Thoracic aorta (tissue), 2 donors: ENCODE data around the gene SLC37A2. TPM values are rescaled to one million over a fixed set of nuclear protein-coding genes. Genes with fewer than 3 reads are reported as not detected.
A peak's percentile ranks its signal among the peaks of the same experiment; 100 is the strongest.

ENCODE experiments used
- ATAC-seq: fragments of 150-250 bp; one replicate; pipeline ENCODE4 v1.8.0; 2017; ENCODE audit warnings: low read depth; ENCODE audit not compliant: insufficient number of reproducible peaks, low FRiP score
- DNase-seq: peaks from one replicate; pipeline ENCODE4 v3.0.0-alpha.2; 2020; ENCODE audit warnings: low spot score
- H3K27ac ChIP-seq, 2 donors: fragments of 200-600 bp; sonication (generic); 1 replicate in 1 of 2; 2 replicates in 1 of 2; pipeline ENCODE4 v1.5.1; 2016; ENCODE audit warnings: mild to moderate bottlenecking in 2 of 2, moderate library complexity in 2 of 2
- H3K27me3 ChIP-seq: fragments of 200-600 bp; sonication (generic); replicated peaks from 2 replicates; pipeline ENCODE4 v1.6.0; 2016; ENCODE audit warnings: mild to moderate bottlenecking; ENCODE audit not compliant: insufficient read depth
- H3K36me3 ChIP-seq: fragments of 200-600 bp; sonication (generic); one replicate; pipeline ENCODE4 v1.5.1; 2016
- H3K4me1 ChIP-seq, 2 donors: fragments of 200-600 bp; sonication (generic); 1 replicate in 1 of 2; 2 replicates in 1 of 2; pipeline versions ENCODE4 v1.5.1 to v1.6.0; 2016; ENCODE audit warnings: low read depth in 2 of 2, mild to moderate bottlenecking in 1 of 2; ENCODE audit not compliant: control insufficient read depth in 1 of 2
- H3K4me3 ChIP-seq: fragments of 200-600 bp; sonication (generic); 2 replicates; pipeline ENCODE4 v1.5.1; 2016; ENCODE audit warnings: mild to moderate bottlenecking
- H3K9me3 ChIP-seq: fragments of 200-600 bp; sonication (generic); 2 replicates; pipeline ENCODE4 v1.5.1; 2016
- CTCF ChIP-seq: fragments of 200-600 bp; sonication (generic); IDR thresholded peaks from one replicate; pipeline ENCODE4 v1.5.1; 2019; ENCODE audit warnings: antibody characterized with exemption
- total RNA-seq, 2 donors: library from RNA; depleted of rRNA; stranded (reverse); fragments of >200 nt; gene quantifications; one replicate each; pipeline versions ENCODE4 v1.1.0 to v1.2.3, GENCODE V29; 2016

SLC37A2 gene
- total RNA-seq, 2 donors from 2014 or later: 8.9 to 11.6 TPM

DNA sequence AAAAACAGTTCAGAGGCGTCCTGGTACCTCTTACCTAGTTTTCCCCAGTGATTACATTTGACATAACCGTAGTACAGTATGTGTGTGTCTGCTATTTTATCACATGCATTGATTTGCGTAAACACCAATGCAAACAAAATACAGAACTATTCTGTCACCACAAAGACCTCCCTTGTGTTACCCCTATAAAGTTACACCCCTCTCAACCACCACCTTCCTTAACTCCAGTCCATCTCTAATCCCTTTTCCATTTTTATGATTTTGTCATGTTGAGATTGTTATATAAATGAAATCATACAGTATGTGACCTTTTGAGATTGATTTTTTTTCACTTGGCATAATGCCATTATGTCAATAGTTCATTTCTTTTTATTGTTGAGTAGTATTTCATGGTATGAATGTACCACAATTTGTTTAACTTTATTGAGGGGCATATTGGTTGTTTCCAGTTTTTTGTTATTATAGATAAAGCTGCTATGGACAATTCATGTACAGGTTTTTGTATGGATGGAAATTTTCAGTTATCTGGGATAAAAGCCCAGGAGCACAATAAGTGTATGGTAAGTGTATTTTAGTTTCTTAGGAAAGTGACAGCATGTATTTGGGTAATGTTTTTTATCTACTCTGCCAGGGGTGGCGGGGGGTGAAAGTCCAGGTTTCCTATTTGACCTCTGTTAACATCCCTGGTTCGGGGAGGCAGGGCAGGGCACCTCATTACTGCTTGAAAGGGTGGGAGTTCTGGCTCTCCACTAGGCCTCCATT, 6.0 kb upstream of the SLC37A2 start:
- no peak for ATAC-seq
- no peak for DNase-seq

DNA sequence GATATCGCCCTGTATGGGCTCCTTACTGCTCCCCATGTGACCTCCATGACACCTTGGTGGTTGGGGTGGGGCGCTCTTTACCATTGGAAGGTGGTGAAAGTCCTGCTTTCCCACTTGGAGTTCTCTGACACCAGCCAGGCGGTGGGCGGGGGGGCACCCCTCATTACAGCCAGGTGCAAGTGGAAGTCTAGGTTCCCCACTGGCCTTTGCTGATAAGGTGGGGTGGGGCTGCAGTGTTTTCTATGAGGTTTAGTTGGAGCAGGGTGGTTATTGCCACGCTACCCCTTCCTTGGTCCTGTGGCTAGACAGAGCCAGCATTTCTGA, 5.5 kb upstream of the SLC37A2 start:
- no peaks in the 10 kb centered on the region for H3K27me3 ChIP-seq
- no peak overlapping the region for H3K4me3 ChIP-seq
- no peaks in the 10 kb centered on the region for H3K9me3 ChIP-seq
- ATAC-seq (no peak), DNase-seq (no peak)
- TF ChIP-seq CTCF: no peak
- no peak overlapping the region for H3K27ac ChIP-seq
- H3K36me3 ChIP-seq: no peaks in the 10 kb centered on the region
- H3K4me1 ChIP-seq: peaks cover 0 to 5% of the 10 kb centered on the region in 2 donors

More for the DNA sequence above, 6.0 kb upstream of the SLC37A2 start:
- Histone ChIP-seq H3K4me3 (no peak overlapping the region), H3K36me3 (no peaks in the 10 kb centered on the region), H3K27ac (no peak overlapping the region), H3K9me3 (no peaks in the 10 kb centered on the region), H3K27me3 (no peaks in the 10 kb centered on the region), H3K4me1 (no peaks in the 10 kb centered on the region)
- no peak for TF ChIP-seq CTCF

DNA sequence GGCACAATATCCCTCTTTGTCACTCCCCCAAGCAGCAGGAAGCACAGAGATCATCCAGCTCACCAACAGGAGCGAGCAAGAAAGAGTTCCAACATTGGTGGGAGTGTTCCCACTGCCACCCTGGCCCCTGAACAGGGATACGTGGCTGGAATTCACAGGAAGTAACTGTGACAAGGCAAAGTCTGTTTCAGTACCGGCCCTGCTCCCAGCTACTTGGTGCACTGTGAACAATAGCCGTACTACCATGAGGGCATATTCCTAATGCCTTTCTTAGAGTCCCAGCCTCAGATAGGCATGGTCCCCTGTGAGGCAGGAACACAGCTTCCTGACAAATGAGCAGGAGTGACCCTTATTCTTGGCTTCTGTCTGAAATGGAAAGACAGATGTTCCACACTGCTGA, 1.8 kb upstream of the SLC37A2 start:
- Histone ChIP-seq H3K27ac (no peak overlapping the region), H3K36me3 (no peaks in the 10 kb centered on the region), H3K4me1 (peaks cover 8 to 15% of the 10 kb centered on the region in 2 donors), H3K27me3 (no peaks in the 10 kb centered on the region), H3K9me3 (no peaks in the 10 kb centered on the region), H3K4me3 (no peak overlapping the region)
- TF ChIP-seq CTCF: no peak
- DNase-seq (no peak), ATAC-seq (no peak)

GRCh38 chr11:125062218-125062930, 731 bp upstream of the SLC37A2 start:
- ATAC-seq (peak; percentile 30), DNase-seq (no peak)
- H3K27me3 ChIP-seq: no peaks in the 10 kb centered on the region
- peak overlapping the region; percentile 89 for H3K4me3 ChIP-seq
- no peaks in the 10 kb centered on the region for H3K9me3 ChIP-seq
- peak overlapping the region; percentile 42 to 66 for H3K27ac ChIP-seq
- TF ChIP-seq CTCF: no peak
- no peaks in the 10 kb centered on the region for H3K36me3 ChIP-seq
- peaks cover 8 to 15% of the 10 kb centered on the region in 2 donors for H3K4me1 ChIP-seq

- DNase-seq (no peak), ATAC-seq (no peak)
- H3K4me1 ChIP-seq: peaks cover 8 to 15% of the 10 kb centered on the region in 2 donors
- no peaks in the 10 kb centered on the region for H3K9me3 ChIP-seq
- peak overlapping the region; percentile 42 to 66 for H3K27ac ChIP-seq
- peak overlapping the region; percentile 89 for H3K4me3 ChIP-seq
- no peak for TF ChIP-seq CTCF
- no peaks in the 10 kb centered on the region for H3K27me3 ChIP-seq
- no peaks in the 10 kb centered on the region for H3K36me3 ChIP-seq
These were observed 431 bp downstream of the SLC37A2 start for GRCh38 chr11:125063429-125064043.
